Islet of Langerhans (tissue), 1 donor: Measurements from ENCODE around the gene AP2S1.
"Not testable (repeated sequence)": the region's sequence is repeated elsewhere in the genome, so short reads cannot be mapped to it uniquely, and the experiment has no call there.

Experiments used
- FAIRE-seq: peaks from one replicate; lab custom pipeline; 2011; peaks lifted over from hg19 to GRCh38; lab: Jason Lieb, UNC

Gene AP2S1

DNA sequence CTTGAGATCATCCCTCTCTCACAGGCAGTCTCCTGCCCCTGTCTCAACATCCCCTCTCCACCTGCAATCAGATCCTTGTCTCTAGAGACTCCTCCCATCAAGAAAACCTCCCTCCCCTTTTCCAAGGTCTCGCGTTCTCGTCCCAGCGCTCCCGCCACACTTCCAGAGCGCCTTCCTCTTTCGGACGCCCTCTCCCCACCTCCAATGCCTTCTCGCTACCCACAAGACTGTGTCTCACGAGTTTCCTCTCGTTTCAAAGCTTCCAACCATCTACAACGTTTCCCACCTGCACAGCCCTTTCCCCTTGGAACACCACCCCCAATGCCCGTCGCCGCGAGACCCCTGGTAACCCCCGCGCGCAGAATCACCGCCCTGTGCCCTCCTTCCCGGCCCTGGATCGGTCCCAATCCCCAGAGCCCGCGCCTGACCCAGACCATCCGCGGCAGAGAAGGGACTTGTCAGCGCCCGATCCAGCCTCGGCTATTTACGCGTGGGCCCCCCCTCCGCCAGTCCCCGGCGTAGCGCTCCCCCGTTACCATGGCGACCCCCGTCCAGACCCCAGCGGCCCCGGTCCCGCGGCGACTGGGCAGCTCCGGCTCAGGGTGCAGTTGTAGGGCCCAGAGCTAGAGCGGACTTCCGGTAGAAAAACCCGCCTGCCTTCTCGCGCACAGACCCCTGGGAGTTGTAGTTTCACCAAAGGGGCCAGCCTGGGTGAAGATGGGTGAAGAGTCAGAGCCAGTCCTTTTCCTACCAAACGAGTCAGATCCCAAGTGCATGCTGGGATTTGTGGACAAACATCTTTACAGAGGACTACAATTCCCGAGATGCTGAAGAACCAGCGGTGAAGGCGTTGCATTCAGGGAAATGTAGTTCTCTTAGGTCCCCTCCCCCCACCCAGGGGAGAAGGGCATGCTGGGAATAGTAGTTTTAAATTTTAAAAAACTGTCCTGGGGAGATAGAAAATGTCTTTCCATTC, at the start of gene AP2S1:
AP2S1 (minus strand) TSS at position 619 of the 976 bp plus-strand sequence; CDS start at position 539, 80 bp downstream.
- FAIRE-seq, result peak; percentile 92

DNA sequence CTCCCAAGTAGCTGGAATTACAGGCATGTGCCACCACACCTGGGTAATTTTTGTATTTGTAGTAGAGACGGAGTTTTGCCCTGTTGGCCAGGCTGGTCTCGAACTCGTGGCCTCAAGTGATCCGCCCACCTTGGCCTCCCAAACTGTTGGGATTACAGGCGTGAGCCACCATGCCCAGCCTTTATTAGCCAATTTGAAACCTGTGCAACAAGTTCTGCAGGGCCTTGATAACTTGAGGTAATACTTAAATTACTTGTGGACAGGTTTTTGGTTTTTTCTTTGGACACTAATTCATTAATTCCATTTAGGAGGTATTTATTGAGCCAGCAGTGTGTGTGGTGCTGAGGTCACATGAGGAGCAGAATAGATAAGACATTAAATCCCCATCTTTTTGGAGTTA, 49.7 kb upstream of the AP2S1 start:
- no peak for FAIRE-seq

DNA sequence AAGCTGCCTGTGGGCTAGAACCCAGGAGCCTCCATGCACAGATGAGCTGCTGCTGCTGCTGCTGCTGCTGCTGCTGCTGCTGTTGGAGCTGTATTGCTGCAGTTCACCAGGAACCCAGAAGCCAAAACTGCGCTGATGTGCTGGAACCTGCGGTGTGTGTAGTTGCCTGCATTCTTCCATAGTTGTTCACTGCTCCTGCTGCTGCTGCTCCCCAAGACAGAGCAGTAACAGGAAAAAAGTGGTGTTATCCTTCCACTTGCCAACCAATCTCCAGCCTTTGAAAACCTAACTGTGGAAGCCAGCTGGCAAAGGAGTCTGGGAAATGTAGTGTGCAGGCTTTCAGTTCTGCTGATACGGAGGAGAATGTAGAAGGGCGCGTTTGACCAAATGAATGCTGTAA, 48.1 kb upstream of the AP2S1 start:
- no peak for FAIRE-seq

DNA sequence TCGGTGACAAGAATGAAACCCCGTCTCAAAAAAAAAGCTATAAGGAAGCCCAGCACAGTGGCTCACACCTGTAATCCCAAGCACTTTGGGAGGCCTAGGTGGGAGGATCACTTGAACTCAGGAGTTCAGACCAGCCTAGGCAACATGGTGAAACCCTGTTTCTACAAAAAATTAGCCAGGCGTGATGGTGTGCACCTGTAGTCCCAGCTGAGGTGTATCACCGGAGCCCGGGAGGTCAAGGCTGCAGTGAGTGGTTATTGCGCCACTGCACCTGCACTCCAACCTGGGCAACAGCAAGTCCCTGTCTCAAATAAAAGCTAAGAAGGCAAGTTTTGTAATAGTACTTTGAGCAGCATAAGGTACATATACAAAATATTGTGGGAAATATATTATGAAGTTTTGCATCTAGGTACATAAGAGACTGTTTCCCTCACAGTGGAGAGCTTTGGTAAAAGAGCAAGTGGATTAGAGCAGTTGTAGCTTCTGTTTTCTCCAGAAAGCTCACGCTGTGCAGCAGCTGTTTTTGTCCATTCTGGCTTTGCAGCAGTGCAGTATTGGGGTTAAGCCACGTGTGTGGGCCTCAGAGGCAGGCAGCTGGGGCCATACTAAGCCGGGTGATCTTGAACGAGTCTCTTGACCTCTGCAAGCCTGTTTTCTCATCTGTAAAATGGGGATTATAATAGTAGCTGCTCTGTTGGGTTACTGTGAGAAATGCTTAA, 45.6 kb upstream of the AP2S1 start:
- no peak for FAIRE-seq

DNA sequence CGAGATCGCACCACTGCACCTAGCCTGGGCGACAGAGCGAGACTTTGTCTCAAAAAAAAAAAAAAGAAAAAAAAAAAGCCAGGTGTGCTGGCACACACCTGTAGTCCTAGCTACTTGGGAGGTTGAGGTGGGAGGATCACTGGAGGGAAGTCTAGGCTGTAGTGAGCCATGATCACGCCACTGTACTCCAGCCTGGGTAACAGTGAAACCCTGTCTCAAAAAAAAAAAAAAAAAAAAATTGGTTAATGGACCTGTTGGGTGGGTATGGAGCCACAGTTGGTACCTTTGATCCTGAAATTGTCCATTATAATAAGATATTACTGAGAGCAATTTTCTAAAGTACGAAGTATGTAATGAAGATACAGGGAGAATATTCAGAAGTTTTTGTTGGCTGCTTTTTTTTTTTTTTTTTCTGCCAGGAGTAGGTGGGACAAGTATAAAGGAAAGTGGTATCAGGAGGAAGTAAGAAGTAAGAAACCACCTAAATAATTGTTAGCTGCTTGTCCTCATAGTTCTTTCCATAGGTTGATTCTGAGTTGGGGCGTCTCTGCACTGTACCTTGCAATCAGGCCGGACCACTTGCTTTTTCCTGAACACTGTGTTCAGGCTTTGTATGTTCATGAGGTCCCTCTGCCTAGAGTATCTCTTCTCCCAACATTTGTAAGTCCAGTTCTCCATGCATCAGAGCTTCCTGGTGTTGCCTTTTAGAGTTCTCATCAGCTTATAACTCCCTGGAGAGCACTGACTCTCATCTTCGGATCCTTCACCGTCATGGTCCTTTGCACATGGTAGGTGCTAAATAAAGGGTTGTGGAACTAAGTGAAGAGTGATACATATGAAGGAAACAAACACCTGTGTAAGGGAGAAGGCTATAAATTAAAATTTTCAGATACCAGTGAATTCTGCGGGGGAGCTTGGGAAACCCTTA, 41.9 kb upstream of the AP2S1 start:
- FAIRE-seq, result no peak

DNA sequence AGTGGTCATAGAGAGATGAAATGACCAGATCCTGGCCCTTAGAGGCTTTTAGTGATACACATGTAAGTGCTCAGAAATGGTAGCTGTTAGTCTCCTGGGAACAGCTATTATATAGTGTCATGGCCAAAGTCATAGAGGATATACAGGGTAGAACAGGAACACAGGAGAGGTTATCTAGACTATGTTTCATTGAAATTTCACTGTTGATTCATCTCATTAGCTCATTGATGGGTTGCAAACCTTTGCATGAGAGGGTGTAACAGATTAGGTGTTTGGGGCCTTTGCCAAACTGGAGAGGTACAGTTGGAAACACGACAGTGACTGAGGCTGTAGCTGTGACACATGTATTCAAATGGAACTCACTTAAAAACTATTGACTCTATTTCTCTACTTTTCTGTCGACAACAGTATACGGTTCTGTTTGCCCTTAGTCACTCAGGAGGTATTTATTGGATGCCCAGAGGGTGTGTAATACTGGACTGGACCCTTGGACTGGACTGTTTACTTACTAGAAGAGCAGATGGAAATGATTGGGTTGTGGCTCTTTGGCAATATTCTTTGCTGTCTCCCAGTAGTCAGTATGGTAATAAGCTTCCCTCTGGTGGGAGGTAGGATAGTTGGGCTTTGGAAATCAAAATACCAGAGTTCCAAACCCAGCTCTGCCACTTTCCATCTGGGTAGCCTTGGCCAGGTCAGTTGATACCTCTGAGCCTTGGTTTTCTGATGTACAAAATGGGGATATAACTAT, 40.0 kb upstream of the AP2S1 start:
- peak; percentile 94 for FAIRE-seq

DNA sequence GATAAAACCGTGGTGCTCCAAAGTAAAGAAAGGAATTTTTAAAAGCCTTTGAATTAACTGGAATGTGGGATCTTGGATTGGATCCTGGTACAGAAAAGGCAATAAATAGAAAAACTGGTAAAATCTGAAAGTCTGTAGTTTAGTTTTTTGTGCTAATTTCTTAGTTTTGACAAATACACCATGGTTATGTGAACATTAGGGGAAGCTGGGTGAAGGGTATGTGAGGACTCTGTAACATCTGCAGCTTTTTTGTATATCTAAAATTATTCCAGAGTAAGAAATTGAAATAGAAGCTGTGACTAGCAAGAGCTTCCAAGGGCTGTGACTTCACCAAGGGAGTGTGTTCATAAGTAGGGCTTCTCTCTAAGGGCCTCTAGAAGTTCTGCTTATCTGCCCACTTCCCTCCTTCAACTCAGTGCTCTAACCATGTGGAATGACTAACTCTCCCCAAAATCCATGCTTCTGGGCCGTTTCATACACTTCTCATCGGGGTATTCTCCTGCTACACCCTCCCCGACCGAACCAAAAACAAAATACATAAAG, 36.7 kb upstream of the AP2S1 start:
- FAIRE-seq, result no peak

DNA sequence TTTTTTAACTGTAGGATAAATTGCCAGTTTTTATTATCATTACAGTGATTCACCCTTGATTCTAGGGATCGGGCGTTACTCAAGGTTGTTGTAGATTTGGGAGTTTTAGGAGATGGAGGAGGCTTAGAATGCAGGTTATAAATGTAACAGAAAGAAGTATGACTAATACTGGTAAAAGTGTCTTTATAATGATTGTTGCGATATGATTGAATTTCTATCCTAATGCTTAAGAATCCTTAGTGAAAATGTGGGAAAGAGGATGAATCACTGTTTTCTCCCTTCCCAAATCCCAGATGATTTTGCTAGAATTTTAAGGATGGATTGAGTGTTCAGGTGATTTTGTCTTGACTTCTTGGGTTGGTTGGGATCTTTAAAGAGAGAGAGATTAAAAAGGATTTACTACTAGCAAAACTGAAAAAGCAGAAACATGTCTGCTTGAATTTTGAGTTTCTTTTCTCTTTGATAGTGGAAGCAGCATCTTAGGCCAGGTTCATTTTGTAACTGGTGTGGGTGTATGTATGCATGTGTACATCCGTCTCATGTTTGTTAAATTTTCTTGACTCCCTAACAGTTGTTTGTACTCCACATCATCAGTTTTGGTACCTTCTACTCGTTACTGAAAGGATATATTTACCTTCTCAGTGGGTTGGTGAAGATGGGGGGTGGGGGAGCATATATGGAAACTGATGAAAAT, 36.0 kb upstream of the AP2S1 start:
- FAIRE-seq, result no peak

DNA sequence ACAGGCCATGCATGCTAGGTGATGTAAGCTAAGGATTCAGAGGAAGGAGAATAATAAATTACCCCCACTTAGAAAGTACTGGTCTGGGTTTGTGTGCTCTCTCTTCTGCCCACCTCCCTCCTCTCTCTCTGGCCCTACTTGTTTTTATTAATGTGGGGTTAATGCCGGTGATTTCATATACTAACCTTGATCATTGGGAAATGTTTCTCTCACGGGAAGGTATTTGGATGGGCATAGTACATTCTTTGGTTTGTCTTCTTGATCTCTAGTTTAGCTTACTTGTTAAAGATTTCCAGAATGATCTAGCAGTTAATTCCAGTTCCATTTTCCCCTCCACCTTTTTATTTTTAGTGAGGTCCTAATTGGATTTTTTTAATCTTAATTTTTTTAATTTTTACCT, 34.8 kb upstream of the AP2S1 start:
- no peak for FAIRE-seq

DNA sequence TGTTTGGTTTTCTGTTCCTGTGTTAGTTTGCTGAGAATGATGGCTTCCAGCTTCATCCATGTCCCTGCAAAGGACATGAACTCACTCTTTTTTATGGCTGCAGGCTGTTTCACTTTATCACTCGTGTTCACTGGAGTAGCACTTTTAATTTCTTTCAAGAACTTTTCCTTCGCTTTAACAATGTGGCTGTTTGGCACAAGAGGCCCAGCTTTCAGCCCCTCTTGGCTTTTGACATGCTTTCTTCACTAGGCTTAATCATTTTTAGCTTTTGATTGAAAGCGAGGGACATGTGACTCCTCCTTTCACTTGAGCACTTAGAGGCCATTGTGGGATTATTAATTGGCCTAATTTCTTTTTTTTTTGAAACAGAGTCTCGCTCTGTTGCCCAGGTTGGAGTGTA, 32.1 kb upstream of the AP2S1 start:
- FAIRE-seq, result not testable (repeated sequence)

DNA sequence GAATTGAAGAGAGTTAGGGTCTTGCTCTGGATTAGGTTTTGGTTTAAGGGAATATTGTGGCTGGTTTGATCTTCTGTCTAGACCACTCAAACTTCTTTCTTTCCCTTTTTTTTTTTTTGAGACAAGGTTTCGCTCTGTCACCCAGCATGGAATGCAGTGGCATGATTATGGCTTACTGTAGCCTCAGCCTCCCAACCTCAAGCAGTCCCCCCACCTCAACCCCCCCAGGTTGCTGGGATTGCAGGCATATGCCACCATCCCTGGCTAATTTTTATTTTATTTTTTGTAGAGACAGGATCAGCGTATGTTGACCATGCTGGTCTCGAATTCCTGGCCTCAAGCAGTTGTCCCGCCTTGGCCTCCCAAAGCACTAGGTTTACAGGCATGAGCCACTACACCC, 31.4 kb upstream of the AP2S1 start:
- no peak for FAIRE-seq

DNA sequence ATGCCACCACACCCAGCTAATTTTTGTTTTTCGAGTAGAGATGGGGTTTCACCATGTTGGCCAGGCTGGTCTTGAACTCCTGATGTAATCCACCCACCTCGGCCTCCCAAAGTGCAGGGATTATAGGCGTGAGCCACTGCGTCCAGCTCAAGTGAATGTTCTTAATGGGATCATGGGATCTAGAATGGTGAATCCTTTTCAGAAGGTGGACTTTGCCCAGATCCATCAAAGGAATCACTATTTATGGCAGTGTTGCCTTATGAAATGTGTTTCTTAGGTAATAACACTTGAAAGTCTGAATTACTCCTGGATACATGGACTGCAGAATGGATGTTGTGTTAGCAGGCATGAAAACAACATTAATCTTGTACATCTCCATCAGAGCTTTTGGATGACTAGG, 30.4 kb upstream of the AP2S1 start:
- no peak for FAIRE-seq

DNA sequence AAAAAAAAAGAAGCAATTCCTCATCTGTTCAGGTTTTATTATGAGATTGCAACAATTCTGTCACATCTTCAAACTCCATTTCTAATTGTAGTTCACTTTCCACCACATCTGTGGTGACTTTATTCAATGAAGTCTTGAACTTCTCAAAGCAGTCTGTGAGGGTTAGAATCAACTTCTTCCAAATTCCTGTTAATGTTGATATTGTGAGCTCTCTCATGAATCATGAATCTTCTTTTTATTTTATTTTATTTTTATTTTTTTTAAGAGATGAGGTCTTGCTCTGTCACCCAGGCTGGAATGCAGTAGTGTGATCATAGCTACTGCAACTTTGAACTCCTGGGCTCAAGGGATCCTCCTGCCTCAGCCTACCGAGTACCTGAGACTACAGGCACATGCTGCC, 29.8 kb upstream of the AP2S1 start:
- FAIRE-seq, result no peak

DNA sequence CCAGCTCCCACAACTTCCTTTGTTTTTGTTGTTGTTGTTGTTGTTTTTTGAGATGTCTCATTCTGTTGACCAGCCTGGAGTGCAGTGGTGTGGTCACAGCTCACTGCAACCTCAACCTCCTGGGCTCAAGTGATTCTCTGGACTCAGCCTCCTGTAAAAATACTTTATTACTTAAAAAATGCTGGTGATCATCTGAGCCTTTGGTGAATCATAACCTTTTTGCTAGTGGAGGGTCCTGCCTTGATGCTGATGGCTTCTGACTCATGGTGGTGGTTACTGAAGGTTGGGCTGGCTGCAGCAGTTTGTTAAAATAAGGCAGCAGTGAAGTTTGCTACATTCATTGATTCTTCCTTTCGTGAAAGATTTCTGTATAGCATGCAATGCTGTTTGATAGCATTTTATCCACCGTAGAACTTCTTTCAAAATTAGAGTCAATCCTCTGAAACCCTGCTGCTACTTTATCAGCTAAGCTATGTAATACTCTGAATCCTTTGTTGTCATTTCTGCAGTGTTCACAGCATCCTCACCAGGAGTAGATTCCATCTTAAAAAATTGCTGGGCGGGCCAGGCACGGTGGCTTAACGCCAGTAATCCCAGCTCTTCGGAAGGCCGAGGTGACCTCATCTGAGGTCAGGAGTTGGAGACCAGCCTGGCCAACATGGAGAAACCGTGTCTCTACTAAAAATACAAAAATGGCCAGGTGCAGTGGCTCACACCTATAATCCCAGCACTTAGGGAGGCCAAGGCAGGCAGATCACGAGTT, 28.1 kb upstream of the AP2S1 start:
- FAIRE-seq, result no peak

DNA sequence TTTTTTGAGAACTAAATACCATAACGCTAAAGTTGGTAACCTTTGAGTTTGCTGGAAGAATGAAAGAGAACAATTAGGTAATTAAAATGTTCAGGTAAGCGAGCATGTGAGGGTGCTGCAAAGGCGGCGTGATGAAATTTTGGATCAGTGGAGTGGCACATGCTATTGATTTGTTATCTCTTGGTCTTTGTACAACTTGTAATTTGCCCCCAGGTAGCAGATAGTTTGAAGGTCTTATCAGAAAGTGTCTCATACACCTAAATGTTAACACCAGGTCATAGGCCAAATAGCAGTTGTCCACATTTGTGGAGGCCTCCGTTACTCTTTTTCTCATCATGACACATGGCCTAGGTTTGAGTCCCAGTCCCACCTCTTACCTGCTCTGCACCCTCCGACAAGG, 25.0 kb upstream of the AP2S1 start:
- FAIRE-seq, result no peak

DNA sequence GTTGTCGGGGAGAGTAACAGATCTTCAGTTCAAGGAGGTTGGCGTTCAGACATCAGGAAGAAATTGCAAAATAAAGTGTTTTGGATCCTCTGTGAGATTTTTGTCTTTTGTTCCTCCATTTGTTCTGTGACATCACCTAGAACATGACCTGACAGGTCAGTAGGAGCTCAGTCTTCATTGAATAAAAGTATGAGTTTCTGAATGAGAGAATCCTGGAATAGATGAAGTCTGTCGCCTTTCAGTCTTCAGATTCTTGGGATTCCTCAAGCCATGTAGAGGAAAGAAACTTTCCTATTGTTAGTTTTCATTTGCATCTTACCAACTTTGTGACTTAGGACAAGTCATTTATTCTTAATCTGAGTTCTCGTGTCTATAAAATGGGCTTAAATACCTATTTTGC, 24.6 kb upstream of the AP2S1 start:
- no peak for FAIRE-seq

DNA sequence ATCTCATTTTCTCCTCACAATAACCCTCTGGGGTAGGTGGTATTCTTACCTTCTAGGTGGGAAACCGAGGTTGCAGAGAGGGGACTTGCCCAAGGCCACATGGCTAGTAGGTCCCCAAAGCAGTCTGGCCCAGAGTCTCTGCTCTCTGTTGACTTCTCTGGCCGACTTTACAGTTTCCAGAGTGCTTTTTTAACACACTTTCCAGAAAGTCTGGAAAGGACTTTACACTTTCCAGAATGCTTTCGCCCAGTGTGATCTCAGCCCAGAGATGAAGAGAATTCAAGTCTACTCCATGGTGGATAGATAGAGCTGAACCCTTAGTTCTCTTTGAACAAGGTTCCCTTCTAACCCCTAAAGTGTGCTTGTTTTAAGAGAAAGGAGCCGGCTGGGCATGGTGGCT, 22.3 kb upstream of the AP2S1 start:
- no peak for FAIRE-seq

DNA sequence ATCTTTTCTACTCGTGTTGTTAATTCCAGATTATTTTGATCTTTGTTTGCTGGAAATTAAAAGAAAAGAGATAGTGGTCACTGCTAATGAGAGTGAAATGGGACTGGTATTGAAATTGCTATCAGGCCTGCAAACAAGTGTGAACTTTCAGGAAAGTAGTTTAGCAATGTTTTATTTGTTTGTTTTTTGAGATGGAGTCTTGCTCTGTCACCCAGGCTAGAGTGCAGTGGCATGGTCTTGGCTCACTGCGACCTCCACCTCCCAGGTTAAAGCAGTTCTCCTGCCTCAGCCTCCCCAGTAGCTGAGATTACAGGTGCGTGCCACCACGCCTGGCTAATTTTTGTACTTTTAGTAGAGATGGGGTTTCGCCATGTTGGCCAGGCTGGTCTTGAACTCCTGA, 20.5 kb upstream of the AP2S1 start:
- not testable (repeated sequence) for FAIRE-seq

DNA sequence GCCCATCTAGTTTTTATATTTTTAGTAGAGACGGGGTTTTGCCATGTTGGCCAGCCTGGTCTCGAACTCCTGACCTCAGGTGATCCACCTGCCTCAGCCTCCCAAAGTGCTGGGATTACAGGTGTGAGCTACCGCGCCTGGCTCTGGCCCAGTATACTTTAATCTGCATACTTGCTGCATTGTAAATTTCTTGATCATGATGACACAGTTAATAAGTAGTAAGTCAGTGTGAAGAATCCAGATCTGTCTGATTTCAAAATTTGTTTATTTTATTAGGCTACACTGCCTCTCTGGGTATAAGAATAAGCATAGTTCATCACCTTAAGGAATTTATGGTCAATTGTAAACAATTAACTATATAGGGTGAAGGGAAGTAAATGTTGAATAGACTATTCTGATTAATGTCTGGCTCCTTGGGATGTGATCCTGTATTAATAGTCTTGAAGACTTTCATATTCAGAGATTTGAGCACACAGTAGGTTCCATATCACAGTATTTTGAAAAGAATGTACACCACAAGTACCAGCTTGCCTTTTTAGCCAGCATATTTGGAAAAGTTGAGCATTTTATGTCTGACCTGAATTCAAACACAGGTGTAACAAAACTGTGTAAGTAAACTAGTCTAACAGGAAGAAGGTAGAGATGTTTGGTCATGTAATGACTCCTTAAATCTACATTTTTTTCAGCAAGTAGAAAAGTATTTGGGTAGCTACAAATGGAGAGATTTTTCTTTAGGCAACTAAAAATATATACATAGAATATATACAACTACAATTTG, 17.6 kb upstream of the AP2S1 start:
- FAIRE-seq, result no peak
